ENCODE results near the gene CCDC86. TPM values are rescaled to one million over a fixed set of nuclear protein-coding genes. Genes with fewer than 3 reads are reported as not detected.
"Not testable (repeated sequence)": the region's sequence is repeated elsewhere in the genome, so short reads cannot be mapped to it uniquely, and the experiment has no call there.

Gene CCDC86
- total RNA-seq = 8.4 TPM
- long read RNA-seq, transcript CCDC86-201 (4 exons, 1,893 nt) = major isoform, 22 of 25 reads
- long read RNA-seq, partial matches to known transcripts = 0 of 25 reads
- long read RNA-seq, other reads (novel, unspliced or antisense) = 3 of 25 reads

GRCh38 chr11:60841797-60842667 is at the start of gene CCDC86:
TSS of gene CCDC86 (plus strand) at chr11:60842113. CDS start at chr11:60842125, 12 bp downstream.
- DNase-seq (peak; percentile 98), ATAC-seq (ENCODE audit: poor library complexity) (peak; percentile 97)
- intact Hi-C loops (cut with DNase I) = loop anchor here (5.0 kb wide), 1 partner anchor 35 kb away; no protein-coding TSS in a partner anchor

GRCh38 chr11:60792521-60792920 is 49.4 kb upstream of the CCDC86 start:
- ATAC-seq (ENCODE audit: poor library complexity) (no peak), DNase-seq (no peak)
- intact Hi-C loops (cut with DNase I) = no loop called here

GRCh38 chr11:60795291-60795690 is 46.6 kb upstream of the CCDC86 start:
- DNase-seq (no peak), ATAC-seq (ENCODE audit: poor library complexity) (no peak)
- intact Hi-C loops (cut with DNase I) = no loop called here

GRCh38 chr11:60797846-60798630 is 43.9 kb upstream of the CCDC86 start:
- intact Hi-C loops (cut with DNase I) = no loop called here
- DNase-seq (no peak), ATAC-seq (ENCODE audit: poor library complexity) (no peak)

- intact Hi-C loops (cut with DNase I) = no loop called here
- ATAC-seq (ENCODE audit: poor library complexity) (no peak), DNase-seq (no peak)
These were observed 43.3 kb upstream of the CCDC86 start for GRCh38 chr11:60798631-60799030.

- ATAC-seq (ENCODE audit: poor library complexity) = no peak
- no peak for DNase-seq
- intact Hi-C loops (cut with DNase I) = no loop called here
These were observed 40.7 kb upstream of the CCDC86 start for GRCh38 chr11:60801194-60801593.

GRCh38 chr11:60803273-60803936 is 38.5 kb upstream of the CCDC86 start:
- intact Hi-C loops (cut with DNase I) = no loop called here
- no peak for ATAC-seq (ENCODE audit: poor library complexity)
- no peak for DNase-seq

GRCh38 chr11:60809249-60809648 is 32.7 kb upstream of the CCDC86 start:
- intact Hi-C loops (cut with DNase I) = no loop called here
- ATAC-seq (ENCODE audit: poor library complexity) = no peak
- DNase-seq = no peak

GRCh38 chr11:60809691-60810090 is 32.2 kb upstream of the CCDC86 start:
- intact Hi-C loops (cut with DNase I) = no loop called here
- no peak for DNase-seq
- no peak for ATAC-seq (ENCODE audit: poor library complexity)

- DNase-seq = no peak
- intact Hi-C loops (cut with DNase I) = no loop called here
- ATAC-seq (ENCODE audit: poor library complexity) = no peak
These were observed 31.8 kb upstream of the CCDC86 start for GRCh38 chr11:60810151-60810550.

- intact Hi-C loops (cut with DNase I) = no loop called here
- ATAC-seq (ENCODE audit: poor library complexity) (no peak), DNase-seq (no peak)
These were observed 31.3 kb upstream of the CCDC86 start for GRCh38 chr11:60810569-60810968.

GRCh38 chr11:60813324-60813723 is 28.6 kb upstream of the CCDC86 start:
- intact Hi-C loops (cut with DNase I) = no loop called here
- ATAC-seq (ENCODE audit: poor library complexity) = no peak
- DNase-seq = no peak

- intact Hi-C loops (cut with DNase I) = no loop called here
- DNase-seq (no peak), ATAC-seq (ENCODE audit: poor library complexity) (no peak)
These were observed 27.8 kb upstream of the CCDC86 start for GRCh38 chr11:60814112-60814511.

GRCh38 chr11:60816590-60817157 is 25.2 kb upstream of the CCDC86 start:
- intact Hi-C loops (cut with DNase I) = no loop called here

GRCh38 chr11:60818057-60818456 is 23.9 kb upstream of the CCDC86 start:
- no peak for DNase-seq
- no peak for ATAC-seq (ENCODE audit: poor library complexity)
- intact Hi-C loops (cut with DNase I) = no loop called here

More at GRCh38 chr11:60816590-60817157, 25.2 kb upstream of the CCDC86 start:
- DNase-seq = no peak
- ATAC-seq (ENCODE audit: poor library complexity) = no peak

GRCh38 chr11:60821827-60822599 is 19.9 kb upstream of the CCDC86 start:
- DNase-seq = no peak
- no peak for ATAC-seq (ENCODE audit: poor library complexity)
- intact Hi-C loops (cut with DNase I) = no loop called here

- ATAC-seq (ENCODE audit: poor library complexity); intact Hi-C loops (cut with DNase I); DNase-seq: not testable (repeated sequence)
These were observed 18.1 kb upstream of the CCDC86 start for GRCh38 chr11:60823745-60824306.

- DNase-seq = no peak
- intact Hi-C loops (cut with DNase I) = no loop called here
- no peak for ATAC-seq (ENCODE audit: poor library complexity)
These were observed 16.8 kb upstream of the CCDC86 start for GRCh38 chr11:60825118-60825517.

Measured in Right ventricle myocardium superior (tissue), 1 donor.